HepG2 (cell line): ENCODE measurements around the gene CCDC142. TPM values are rescaled to one million over a fixed set of nuclear protein-coding genes. Genes with fewer than 3 reads are reported as not detected.

Experiments
- CENPX ChIP-seq: sonication (generic); formaldehyde crosslinking; IDR thresholded peaks from 2 replicates; pipeline ENCODE4 v1.9.0; 2021; ENCODE audit warnings: mild to moderate bottlenecking, missing genetic modification reagents, moderate library complexity
- HMG20B ChIP-seq: conservative IDR thresholded peaks from 2 replicates; pipeline ENCODE4 v1.6.1; 2016; ENCODE audit warnings: missing genetic modification reagents, missing compliant biosample characterization
- NFE2L2 ChIP-seq: fragments of 150-350 bp; IDR thresholded peaks from 2 replicates; pipeline ENCODE4 v1.6.1; 2014; ENCODE audit warnings: low read length
- RBM22 ChIP-seq: fragments of 200-400 bp; formaldehyde crosslinking; optimal IDR thresholded peaks from 2 replicates; pipeline ENCODE3; 2017; ENCODE audit warnings: mild to moderate bottlenecking, low read length, moderate library complexity
- ZBTB7B ChIP-seq: sonication (generic); formaldehyde crosslinking; IDR thresholded peaks from 2 replicates; pipeline ENCODE4 v1.4.0; 2020; ENCODE audit warnings: missing genetic modification reagents
- ZKSCAN5 ChIP-seq: sonication (generic); formaldehyde crosslinking; IDR thresholded peaks from 2 replicates; pipeline ENCODE4 v1.5.1; 2020; ENCODE audit warnings: mild to moderate bottlenecking, missing genetic modification reagents
- polyA plus RNA-seq, 8 experiments: library from polyadenylated mRNA; depleted of rRNA in 3 of 8; stranded (reverse) in 7 of 8; unstranded in 1 of 8; fragments of >200 nt; fragmentation: Illumina TruSeq in 4 of 8; extraction: Trizol in 4 of 8; gene quantifications; 2 replicates each; pipeline versions ENCODE4 v1.2.1 to v1.2.3, GENCODE V29; 2011 to 2016; ENCODE audit warnings: low read depth in 4 of 8, missing spikeins in 1 of 8, mixed read lengths in 1 of 8; ENCODE audit not compliant: insufficient read depth in 1 of 8
- total RNA-seq, 5 experiments: library from RNA; depleted of rRNA; stranded (reverse); fragments of >200 nt; fragmentation: Illumina TruSeq; extraction: Trizol; gene quantifications; 2 replicates each; pipeline ENCODE4 v1.2.3, GENCODE V29; 2016; ENCODE audit warnings: low read depth in 1 of 5
- TF ChIP-seq, protein P1 (sequence below): sonication (generic); formaldehyde crosslinking; IDR thresholded peaks from 2 replicates; pipeline ENCODE4 v1.4.0; 2020; ENCODE audit warnings: missing genetic modification reagents, mild to moderate bottlenecking, borderline replicate concordance
- TF ChIP-seq, protein P2 (sequence below): sonication (generic); formaldehyde crosslinking; IDR thresholded peaks from 2 replicates; pipeline ENCODE4 v1.5.0; 2020; ENCODE audit warnings: missing genetic modification reagents, mild to moderate bottlenecking, borderline replicate concordance
- TF ChIP-seq, protein P3 (sequence below): IDR thresholded peaks from 2 replicates; pipeline ENCODE4 v1.6.1; 2016; ENCODE audit warnings: low read depth, missing genetic modification reagents, missing compliant biosample characterization

CCDC142 gene
- total and polyA plus RNA-seq, 2 of the 13 experiments (the other 11 are each of a cell fraction or from before 2014, with no cell fraction given), result 14.7 to 30.4 TPM

DNA sequence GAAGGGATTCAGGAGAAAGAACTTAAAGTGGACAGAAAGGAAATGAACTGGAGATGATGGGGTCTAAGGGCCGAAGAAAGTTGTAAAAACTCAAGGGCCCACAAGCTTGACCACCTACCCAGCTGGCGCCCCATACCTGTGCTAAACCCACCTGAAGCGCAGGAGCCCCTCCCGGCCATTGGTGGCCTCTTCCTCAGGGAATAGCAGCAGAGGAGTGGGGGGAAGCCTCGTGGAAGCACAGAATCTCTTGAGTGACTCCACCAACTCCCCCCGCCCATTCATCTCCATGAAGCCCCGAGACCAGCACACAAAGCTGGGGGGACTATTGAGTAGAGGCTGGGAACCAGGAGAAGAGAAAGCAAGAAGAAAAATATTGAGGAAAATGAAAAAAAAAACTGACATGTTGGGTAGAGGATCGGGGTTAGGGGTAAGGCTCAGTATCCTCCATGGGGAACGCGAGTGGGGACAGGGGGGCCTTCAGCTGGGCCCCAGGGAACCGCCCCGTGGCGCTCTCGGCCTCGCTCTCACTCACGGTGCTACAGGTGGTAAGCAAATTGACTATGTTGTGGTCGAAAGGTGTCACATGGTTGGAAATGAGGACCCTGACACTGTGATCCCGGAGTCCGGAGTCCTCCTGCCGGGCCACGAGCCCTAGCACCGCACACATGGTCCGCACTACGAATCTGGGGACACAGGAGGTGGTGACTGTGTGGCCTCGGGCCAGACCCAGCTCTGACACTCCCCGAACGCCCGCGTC, 46.0 kb upstream of the CCDC142 start (continued):
- no peak for TF ChIP-seq RBM22
- TF ChIP-seq HMG20B (CRISPR knock-in tag), result no peak
- TF ChIP-seq, protein P1, sequence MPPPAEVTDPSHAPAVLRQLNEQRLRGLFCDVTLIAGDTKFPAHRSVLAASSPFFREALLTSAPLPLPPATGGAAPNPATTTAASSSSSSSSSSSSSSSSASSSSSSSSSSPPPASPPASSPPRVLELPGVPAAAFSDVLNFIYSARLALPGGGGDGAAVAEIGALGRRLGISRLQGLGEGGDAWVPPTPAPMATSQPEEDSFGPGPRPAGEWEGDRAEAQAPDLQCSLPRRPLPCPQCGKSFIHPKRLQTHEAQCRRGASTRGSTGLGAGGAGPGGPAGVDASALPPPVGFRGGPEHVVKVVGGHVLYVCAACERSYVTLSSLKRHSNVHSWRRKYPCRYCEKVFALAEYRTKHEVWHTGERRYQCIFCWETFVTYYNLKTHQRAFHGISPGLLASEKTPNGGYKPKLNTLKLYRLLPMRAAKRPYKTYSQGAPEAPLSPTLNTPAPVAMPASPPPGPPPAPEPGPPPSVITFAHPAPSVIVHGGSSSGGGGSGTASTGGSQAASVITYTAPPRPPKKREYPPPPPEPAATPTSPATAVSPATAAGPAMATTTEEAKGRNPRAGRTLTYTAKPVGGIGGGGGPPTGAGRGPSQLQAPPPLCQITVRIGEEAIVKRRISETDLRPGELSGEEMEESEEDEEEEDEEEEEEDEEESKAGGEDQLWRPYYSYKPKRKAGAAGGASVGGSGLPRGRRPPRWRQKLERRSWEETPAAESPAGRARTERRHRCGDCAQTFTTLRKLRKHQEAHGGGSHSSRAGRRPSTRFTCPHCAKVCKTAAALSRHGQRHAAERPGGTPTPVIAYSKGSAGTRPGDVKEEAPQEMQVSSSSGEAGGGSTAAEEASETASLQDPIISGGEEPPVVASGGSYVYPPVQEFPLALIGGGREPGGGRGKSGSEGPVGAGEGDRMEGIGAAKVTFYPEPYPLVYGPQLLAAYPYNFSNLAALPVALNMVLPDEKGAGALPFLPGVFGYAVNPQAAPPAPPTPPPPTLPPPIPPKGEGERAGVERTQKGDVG (CRISPR knock-in tag), result no peak; the same call in 1 of the 2 replicates
- TF ChIP-seq CENPX (CRISPR knock-in tag), result no peak
- no peak for TF ChIP-seq ZKSCAN5 (CRISPR knock-in tag)
- no peak for TF ChIP-seq ZBTB7B
- TF ChIP-seq, protein P2, sequence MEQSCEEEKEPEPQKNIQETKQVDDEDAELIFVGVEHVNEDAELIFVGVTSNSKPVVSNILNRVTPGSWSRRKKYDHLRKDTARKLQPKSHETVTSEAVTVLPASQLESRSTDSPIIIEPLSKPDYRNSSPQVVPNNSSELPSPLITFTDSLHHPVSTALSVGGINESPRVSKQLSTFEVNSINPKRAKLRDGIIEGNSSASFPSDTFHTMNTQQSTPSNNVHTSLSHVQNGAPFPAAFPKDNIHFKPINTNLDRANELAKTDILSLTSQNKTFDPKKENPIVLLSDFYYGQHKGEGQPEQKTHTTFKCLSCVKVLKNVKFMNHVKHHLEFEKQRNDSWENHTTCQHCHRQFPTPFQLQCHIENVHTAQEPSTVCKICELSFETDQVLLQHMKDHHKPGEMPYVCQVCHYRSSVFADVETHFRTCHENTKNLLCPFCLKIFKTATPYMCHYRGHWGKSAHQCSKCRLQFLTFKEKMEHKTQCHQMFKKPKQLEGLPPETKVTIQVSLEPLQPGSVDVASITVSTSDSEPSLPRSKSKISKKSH (CRISPR knock-in tag), result peak; percentile 79; the same call in 1 of the 2 replicates
- no peak for TF ChIP-seq NFE2L2
- TF ChIP-seq, protein P3, sequence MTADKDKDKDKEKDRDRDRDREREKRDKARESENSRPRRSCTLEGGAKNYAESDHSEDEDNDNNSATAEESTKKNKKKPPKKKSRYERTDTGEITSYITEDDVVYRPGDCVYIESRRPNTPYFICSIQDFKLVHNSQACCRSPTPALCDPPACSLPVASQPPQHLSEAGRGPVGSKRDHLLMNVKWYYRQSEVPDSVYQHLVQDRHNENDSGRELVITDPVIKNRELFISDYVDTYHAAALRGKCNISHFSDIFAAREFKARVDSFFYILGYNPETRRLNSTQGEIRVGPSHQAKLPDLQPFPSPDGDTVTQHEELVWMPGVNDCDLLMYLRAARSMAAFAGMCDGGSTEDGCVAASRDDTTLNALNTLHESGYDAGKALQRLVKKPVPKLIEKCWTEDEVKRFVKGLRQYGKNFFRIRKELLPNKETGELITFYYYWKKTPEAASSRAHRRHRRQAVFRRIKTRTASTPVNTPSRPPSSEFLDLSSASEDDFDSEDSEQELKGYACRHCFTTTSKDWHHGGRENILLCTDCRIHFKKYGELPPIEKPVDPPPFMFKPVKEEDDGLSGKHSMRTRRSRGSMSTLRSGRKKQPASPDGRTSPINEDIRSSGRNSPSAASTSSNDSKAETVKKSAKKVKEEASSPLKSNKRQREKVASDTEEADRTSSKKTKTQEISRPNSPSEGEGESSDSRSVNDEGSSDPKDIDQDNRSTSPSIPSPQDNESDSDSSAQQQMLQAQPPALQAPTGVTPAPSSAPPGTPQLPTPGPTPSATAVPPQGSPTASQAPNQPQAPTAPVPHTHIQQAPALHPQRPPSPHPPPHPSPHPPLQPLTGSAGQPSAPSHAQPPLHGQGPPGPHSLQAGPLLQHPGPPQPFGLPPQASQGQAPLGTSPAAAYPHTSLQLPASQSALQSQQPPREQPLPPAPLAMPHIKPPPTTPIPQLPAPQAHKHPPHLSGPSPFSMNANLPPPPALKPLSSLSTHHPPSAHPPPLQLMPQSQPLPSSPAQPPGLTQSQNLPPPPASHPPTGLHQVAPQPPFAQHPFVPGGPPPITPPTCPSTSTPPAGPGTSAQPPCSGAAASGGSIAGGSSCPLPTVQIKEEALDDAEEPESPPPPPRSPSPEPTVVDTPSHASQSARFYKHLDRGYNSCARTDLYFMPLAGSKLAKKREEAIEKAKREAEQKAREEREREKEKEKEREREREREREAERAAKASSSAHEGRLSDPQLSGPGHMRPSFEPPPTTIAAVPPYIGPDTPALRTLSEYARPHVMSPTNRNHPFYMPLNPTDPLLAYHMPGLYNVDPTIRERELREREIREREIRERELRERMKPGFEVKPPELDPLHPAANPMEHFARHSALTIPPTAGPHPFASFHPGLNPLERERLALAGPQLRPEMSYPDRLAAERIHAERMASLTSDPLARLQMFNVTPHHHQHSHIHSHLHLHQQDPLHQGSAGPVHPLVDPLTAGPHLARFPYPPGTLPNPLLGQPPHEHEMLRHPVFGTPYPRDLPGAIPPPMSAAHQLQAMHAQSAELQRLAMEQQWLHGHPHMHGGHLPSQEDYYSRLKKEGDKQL (CRISPR knock-in tag), result no peak
